H9 (cell line): Measurements from ENCODE around the gene ACSL4. TPM values are rescaled to one million over a fixed set of nuclear protein-coding genes. Genes with fewer than 3 reads are reported as not detected.

Source experiments
- DNase-seq: peaks from one replicate; pipeline ENCODE4 v3.0.0-alpha.2; 2017
- H2AFZ ChIP-seq: one replicate; pipeline ENCODE4 v1.6.1; 2013; ENCODE audit warnings: mild to moderate bottlenecking, low read length, control low read depth, moderate library complexity
- H2AK5ac ChIP-seq: 2 replicates; pipeline ENCODE4 v1.6.1; 2013; ENCODE audit warnings: low read length, control low read depth, mixed read lengths; ENCODE audit not compliant: insufficient read length
- H2BK120ac ChIP-seq: one replicate; pipeline ENCODE4 v1.6.1; 2013; ENCODE audit warnings: low read depth, mild to moderate bottlenecking, low read length, control low read depth, inconsistent platforms; ENCODE audit not compliant: poor library complexity, severe bottlenecking
- H2BK12ac ChIP-seq: 2 replicates; pipeline ENCODE4 v1.6.1; 2013; ENCODE audit warnings: low read length, control low read depth, mixed read lengths, low read depth; ENCODE audit not compliant: insufficient read length
- H2BK15ac ChIP-seq: 2 replicates; pipeline ENCODE4 v1.6.1; 2013; ENCODE audit warnings: low read depth, low read length, control low read depth
- H2BK20ac ChIP-seq: one replicate; pipeline ENCODE4 v1.6.1; 2013; ENCODE audit warnings: low read depth, mild to moderate bottlenecking, low read length, control low read depth, inconsistent platforms; ENCODE audit not compliant: poor library complexity, severe bottlenecking
- H2BK5ac ChIP-seq: 2 replicates; pipeline ENCODE4 v1.6.1; 2013; ENCODE audit warnings: low read length, control low read depth, mixed read lengths; ENCODE audit not compliant: insufficient read length
- H3K14ac ChIP-seq: 2 replicates; pipeline ENCODE4 v1.6.1; 2013; ENCODE audit warnings: low read length, control low read depth; ENCODE audit not compliant: insufficient read depth
- H3K18ac ChIP-seq: 2 replicates; pipeline ENCODE4 v1.6.1; 2013; ENCODE audit warnings: low read depth, mild to moderate bottlenecking, mixed read lengths, low read length, control low read depth; ENCODE audit not compliant: insufficient read length
- H3K23ac ChIP-seq: 2 replicates; pipeline ENCODE4 v1.6.1; 2013; ENCODE audit warnings: low read length, control low read depth, mixed read lengths, low read depth; ENCODE audit not compliant: insufficient read length
- H3K23me2 ChIP-seq: 2 replicates; pipeline ENCODE4 v1.6.1; 2013; ENCODE audit warnings: low read depth, mild to moderate bottlenecking, mixed read lengths, low read length, control low read depth; ENCODE audit not compliant: insufficient read length, poor library complexity, severe bottlenecking
- H3K27ac ChIP-seq: 2 replicates; pipeline ENCODE4 v1.5.1; 2013; ENCODE audit warnings: low read length, control low read depth, mixed read lengths, low read depth; ENCODE audit not compliant: insufficient read length
- H3K27me3 ChIP-seq: 2 replicates; pipeline ENCODE4 v1.6.1; 2013; ENCODE audit warnings: low read length, control low read depth, inconsistent platforms; ENCODE audit not compliant: insufficient read depth
- H3K4ac ChIP-seq: 2 replicates; pipeline ENCODE4 v1.6.1; 2013; ENCODE audit warnings: low read depth, mild to moderate bottlenecking, control low read depth, inconsistent platforms, low read length, moderate library complexity
- H3K4me1 ChIP-seq: 2 replicates; pipeline ENCODE4 v1.6.1; 2013; ENCODE audit warnings: low read length, control low read depth, inconsistent platforms; ENCODE audit not compliant: insufficient read depth
- H3K4me2 ChIP-seq: 2 replicates; pipeline ENCODE4 v1.6.1; 2013; ENCODE audit warnings: low read length, control low read depth, mixed read lengths; ENCODE audit not compliant: insufficient read length, insufficient read depth
- H3K56ac ChIP-seq: 2 replicates; pipeline ENCODE4 v1.6.1; 2013; ENCODE audit warnings: low read depth, mild to moderate bottlenecking, mixed read lengths, low read length, control low read depth; ENCODE audit not compliant: insufficient read length
- H3K79me1 ChIP-seq: 2 replicates; pipeline ENCODE4 v1.6.1; 2013; ENCODE audit warnings: low read depth, mild to moderate bottlenecking, moderate library complexity, low read length, control low read depth, inconsistent platforms; ENCODE audit not compliant: insufficient read depth, poor library complexity, severe bottlenecking
- H3K79me2 ChIP-seq: 2 replicates; pipeline ENCODE4 v1.6.1; 2013; ENCODE audit warnings: low read length, control low read depth, inconsistent platforms; ENCODE audit not compliant: insufficient read depth
- H3K9ac ChIP-seq: 2 replicates; pipeline ENCODE4 v1.6.1; 2013; ENCODE audit warnings: low read length, control low read depth, mixed read lengths; ENCODE audit not compliant: insufficient read length; ENCODE audit errors: extremely low read depth
- H3K9me3 ChIP-seq: one replicate; pipeline ENCODE4 v1.6.1; 2013; ENCODE audit warnings: low read depth, low read length, inconsistent platforms; ENCODE audit not compliant: control insufficient read depth
- H3T11ph ChIP-seq: one replicate; pipeline ENCODE4 v1.6.1; 2013; ENCODE audit warnings: mild to moderate bottlenecking, low read length, control low read depth, inconsistent platforms
- H4K20me1 ChIP-seq: one replicate; pipeline ENCODE4 v1.6.1; 2013; ENCODE audit not compliant: control insufficient read depth, insufficient read length, insufficient read depth
- H4K5ac ChIP-seq: 2 replicates; pipeline ENCODE4 v1.6.1; 2013; ENCODE audit warnings: low read depth, mild to moderate bottlenecking, mixed read lengths, low read length, control low read depth; ENCODE audit not compliant: insufficient read length
- H4K8ac ChIP-seq: replicated peaks from 2 replicates; pipeline ENCODE4 v1.6.1; 2013; ENCODE audit warnings: low read length, control low read depth, mixed read lengths, low read depth; ENCODE audit not compliant: insufficient read length
- H4K91ac ChIP-seq: 2 replicates; pipeline ENCODE4 v1.6.1; 2013; ENCODE audit warnings: low read depth, mild to moderate bottlenecking, moderate library complexity, mixed read lengths, low read length, control low read depth; ENCODE audit not compliant: insufficient read length
- H3K27ac Mint-ChIP-seq, 3 experiments: 2 replicates in 2 of 3; 3 replicates in 1 of 3; pipeline ENCODE4 v1.8.0; 2020 to 2021; ENCODE audit warnings: mixed read lengths in 3 of 3, mild to moderate bottlenecking in 1 of 3, moderate library complexity in 1 of 3
- H3K27me3 Mint-ChIP-seq: 2 replicates; pipeline ENCODE4 v1.8.0; 2021; ENCODE audit warnings: low read depth, mild to moderate bottlenecking, moderate library complexity, mixed read lengths
- H3K36me3 Mint-ChIP-seq, 3 experiments: 2 replicates in 2 of 3; 3 replicates in 1 of 3; pipeline ENCODE4 v1.8.0; 2020 to 2021; ENCODE audit warnings: low read depth in 3 of 3, mixed read lengths in 3 of 3; ENCODE audit not compliant: insufficient read depth in 1 of 3
- H3K4me1 Mint-ChIP-seq, 2 experiments: 2 replicates each; pipeline ENCODE4 v1.8.0; 2020; ENCODE audit warnings: mixed read lengths in 2 of 2
- H3K4me3 Mint-ChIP-seq, 2 experiments: 2 replicates in 1 of 2; 3 replicates in 1 of 2; pipeline ENCODE4 v1.8.0; 2020 to 2021; ENCODE audit warnings: mild to moderate bottlenecking in 2 of 2, mixed read lengths in 2 of 2, moderate library complexity in 1 of 2
- H3K9me3 Mint-ChIP-seq, 2 experiments: 2 replicates in 1 of 2; 3 replicates in 1 of 2; pipeline ENCODE4 v1.8.0; 2020; ENCODE audit warnings: mild to moderate bottlenecking in 2 of 2, mixed read lengths in 2 of 2, moderate library complexity in 1 of 2
- CTCF ChIP-seq: fragments of 200-600 bp; sonication (generic); conservative IDR thresholded peaks from 3 replicates; pipeline ENCODE4 v1.8.0; 2021; ENCODE audit warnings: antibody characterized with exemption, mild to moderate bottlenecking
- WGBS: extraction: QIAGEN DNeasy Blood & Tissue Kit; methylation state at CpG from one replicate; pipeline ENCODE4 v1.1.7; 2013; ENCODE audit warnings: missing lambda C conversion rate, low lambda C conversion rate, mixed read lengths; ENCODE audit not compliant: insufficient read length; ENCODE audit errors: extremely low coverage; 5-methylcytosine and 5-hydroxymethylcytosine counted together
- long read RNA-seq: library from polyadenylated mRNA; unstranded; transcript quantifications from one replicate; pipeline ENCODE4 v2.0.0, GENCODE V29; 2020
- total RNA-seq: library from RNA; stranded (reverse); gene quantifications from 2 replicates; pipeline ENCODE4 v1.2.1, GENCODE V29; 2021

The ACSL4 gene
- total RNA-seq, result 36.9 and 41.6 TPM in 2 replicates
- long read RNA-seq, full-length matches to known transcripts, result 19 of 184 reads
- long read RNA-seq, partial matches to known transcripts, result 128 of 184 reads
- long read RNA-seq, other reads (novel, unspliced or antisense), result 37 of 184 reads

GRCh38 chrX:109732807-109733612 lies at the start of gene ACSL4:
Gene ACSL4, minus strand, starts transcription at chrX:109733257. Its CDS starts 49,894 bp downstream, at chrX:109683363.
- Mint-ChIP-seq H3K27me3 (peaks cover 11% of the 10 kb centered on the region), H3K4me3 (peak within 1 kb of the TSS; percentile 95 to 99), H3K27ac (peak within 1 kb of the TSS; percentile 87 to 99 (median 97)), H3K4me1 (peaks cover 14 to 19% of the 10 kb centered on the region in 2 experiments), H3K36me3 (peaks cover 6 to 16% (median 9%) of the 10 kb centered on the region in 3 experiments), H3K9me3 (peaks cover 0 to 3% of the 10 kb centered on the region in 2 experiments; a peak in 3 of 5 replicates)
- H3K27me3 ChIP-seq, result no peaks in the 10 kb centered on the region
- H2AFZ ChIP-seq, result no peak within 1 kb of the TSS
- no peak within 1 kb of the TSS for H4K8ac ChIP-seq
- no peak within 1 kb of the TSS for H3K4ac ChIP-seq
- H3T11ph ChIP-seq, result no peak within 1 kb of the TSS
- H2AK5ac ChIP-seq, result no peak within 1 kb of the TSS
- H3K79me2 ChIP-seq, result peaks cover 2% of the 10 kb centered on the region; the same call in 1 of the 2 replicates
- no peak within 1 kb of the TSS for H3K23ac ChIP-seq
- H2BK5ac ChIP-seq, result no peak within 1 kb of the TSS
- no peak within 1 kb of the TSS for H4K91ac ChIP-seq
- no peak for TF ChIP-seq CTCF
- peaks cover 2% of the 10 kb centered on the region for H3K79me1 ChIP-seq
- H2BK120ac ChIP-seq, result no peak within 1 kb of the TSS
- peak within 1 kb of the TSS; percentile 94 for H3K9ac ChIP-seq
- peak within 1 kb of the TSS; percentile 100 for H3K4me2 ChIP-seq
- no peak within 1 kb of the TSS for H2BK20ac ChIP-seq
- H4K20me1 ChIP-seq, result no peaks in the 10 kb centered on the region
- no peak within 1 kb of the TSS for H2BK12ac ChIP-seq
- WGBS, result no CpG with 5 or more reads among the region's 89 CpGs
- H3K4me1 ChIP-seq, result no peaks in the 10 kb centered on the region; the same call in 1 of the 2 replicates
- H3K9me3 ChIP-seq, result no peaks in the 10 kb centered on the region
- DNase-seq, result peak; percentile 87
- peak within 1 kb of the TSS; percentile 85 for H3K18ac ChIP-seq
- no peak within 1 kb of the TSS for H2BK15ac ChIP-seq
- H3K23me2 ChIP-seq, result peaks cover 13% of the 10 kb centered on the region
- H3K56ac ChIP-seq, result no peak within 1 kb of the TSS
- H3K14ac ChIP-seq, result peak within 1 kb of the TSS; percentile 90
- H3K27ac ChIP-seq, result peak within 1 kb of the TSS; percentile 52
- no peak within 1 kb of the TSS for H4K5ac ChIP-seq
